ENCODE measurements around the gene GPR89A.
"Not testable (repeated sequence)": the region's sequence is repeated elsewhere in the genome, so short reads cannot be mapped to it uniquely, and the experiment has no call there.

GPR89A gene

GRCh38 chr1:145688328-145688727 is 80.5 kb downstream of the GPR89A start:
- DNase-seq, result no peak

- DNase-seq, result no peak
These were observed 81.1 kb downstream of the GPR89A start for GRCh38 chr1:145688924-145689323.

- no peak for DNase-seq
These were observed 82.1 kb downstream of the GPR89A start for GRCh38 chr1:145689922-145690321.

GRCh38 chr1:145690587-145691558 is 83.1 kb downstream of the GPR89A start:
- DNase-seq, result no peak

- DNase-seq, result no peak
These were observed 85.1 kb downstream of the GPR89A start for GRCh38 chr1:145692785-145693443.

GRCh38 chr1:145695821-145696629 is 88.2 kb downstream of the GPR89A start:
- DNase-seq, result no peak

GRCh38 chr1:145696630-145696960 is 88.8 kb downstream of the GPR89A start:
- no peak for DNase-seq

GRCh38 chr1:145701306-145701862 is 93.6 kb downstream of the GPR89A start:
- no peak for DNase-seq

GRCh38 chr1:145702052-145702451 is 94.3 kb downstream of the GPR89A start:
- DNase-seq, result no peak

- DNase-seq, result no peak
These were observed 95.0 kb downstream of the GPR89A start for GRCh38 chr1:145702826-145703225.

- no peak for DNase-seq
These were observed 97.8 kb downstream of the GPR89A start for GRCh38 chr1:145705622-145706021.

- no peak for DNase-seq
These were observed 98.4 kb downstream of the GPR89A start for GRCh38 chr1:145706086-145706664.

- DNase-seq, result no peak
These were observed 99.5 kb downstream of the GPR89A start, which contains the start of gene PDZK1 for GRCh38 chr1:145707183-145707867. Gene PDZK1, minus strand, starts transcription at chr1:145707368. Its CDS starts 19,347 bp downstream, at chr1:145688021.

- no peak for DNase-seq
These were observed 100.3 kb downstream of the GPR89A start for GRCh38 chr1:145708063-145708462.

GRCh38 chr1:145710291-145711027 is 102.7 kb downstream of the GPR89A start:
- no peak for DNase-seq

- DNase-seq, result no peak
These were observed 103.4 kb downstream of the GPR89A start for GRCh38 chr1:145711213-145711651.

- no peak for DNase-seq
These were observed 106.8 kb downstream of the GPR89A start for GRCh38 chr1:145714524-145715111.

GRCh38 chr1:145716641-145717345 is 109.0 kb downstream of the GPR89A start:
- DNase-seq, result no peak

GRCh38 chr1:145717833-145718232 is 110.0 kb downstream of the GPR89A start:
- DNase-seq, result no peak

- not testable (repeated sequence) for DNase-seq
These were observed 110.7 kb downstream of the GPR89A start for GRCh38 chr1:145718465-145718864.

All from GOT3 (cell line).